HCT116 (cell line): ENCODE results near the gene LRRFIP1. TPM values are rescaled to one million over a fixed set of nuclear protein-coding genes. Genes with fewer than 3 reads are reported as not detected.

Source experiments
- ATAC-seq: fragments of 200-7000 bp; cut with Tn5 transposase; 2 replicates; pipeline ENCODE4 v1.9.1; 2020; ENCODE audit warnings: mild to moderate bottlenecking, moderate library complexity
- BruUV-seq: library from RNA; stranded (reverse); fragments of 400-500 nt; replicated peaks from 2 replicates; lab custom pipeline; 2021; lab: Mats Ljungman, UMichigan
- CTCF ChIA-PET: fragments of 300-600 bp; sonication (Branson Sonifier 250); formaldehyde crosslinking; loops from one replicate; lab custom pipeline; 2021; ENCODE audit warnings: antibody characterized with exemption; lab: Charles Lee
- POLR2A ChIA-PET: fragments of 300-600, 350-600 bp; sonication (Branson Sonifier 250); formaldehyde crosslinking; loops from one replicate; lab custom pipeline; 2021; ENCODE audit warnings: antibody characterized with exemption; lab: Charles Lee
- RAD21 ChIA-PET, 2 experiments: fragments of 300-600 bp; sonication (Branson Sonifier 250); formaldehyde crosslinking; loops; one replicate each; lab custom pipeline; 2023; ENCODE audit warnings: low total read pairs in 2 of 2; ENCODE audit not compliant: uncharacterized antibody in 2 of 2, unreplicated experiment in 2 of 2, low non-redundant PET in 1 of 2; lab: Charles Lee
- DNase-seq: peaks from one replicate; pipeline ENCODE4 v3.0.0-alpha.2; 2010; ENCODE audit warnings: low read depth, low spot score
- H2AFZ ChIP-seq: fragments of 200-600 bp; shearing (Covaris generic), sonication (generic); 2 replicates; pipeline ENCODE4 v1.6.1; 2017; ENCODE audit warnings: low read depth, mixed run types, mixed read lengths, antibody characterized with exemption, low read length; ENCODE audit not compliant: poor library complexity, severe bottlenecking
- H3K27ac ChIP-seq: 2 replicates; pipeline ENCODE4 v1.5.1; 2012; ENCODE audit warnings: low read depth, low read length
- H3K27me3 ChIP-seq: fragments of 200-600 bp; sonication (generic); 2 replicates; pipeline ENCODE4 v1.6.1; 2016; ENCODE audit warnings: mixed run types, low read length, mixed read lengths; ENCODE audit not compliant: insufficient read depth
- H3K36me3 ChIP-seq, 2 experiments: fragments of 200-500 bp in 1 of 2; fragments of 200-600 bp in 1 of 2; sonication (Bioruptor generic) in 1 of 2; sonication (generic) in 1 of 2; 2 replicates each; pipeline versions ENCODE4 v1.5.1 to v1.6.1; 2014 to 2016; ENCODE audit warnings: low read length in 2 of 2, inconsistent platforms in 1 of 2, mixed read lengths in 1 of 2, mixed run types in 1 of 2; ENCODE audit not compliant: insufficient read depth in 2 of 2, control insufficient read depth in 1 of 2
- H3K4me1 ChIP-seq, 2 experiments: fragments of 200-600 bp in 1 of 2; sonication (generic) in 1 of 2; 2 replicates each; pipeline versions ENCODE4 v1.5.1 to v1.6.1; 2012 to 2017; ENCODE audit warnings: low read length in 2 of 2, inconsistent platforms in 1 of 2, mild to moderate bottlenecking in 1 of 2, mixed read lengths in 1 of 2, mixed run types in 1 of 2, moderate library complexity in 1 of 2; ENCODE audit not compliant: insufficient read depth in 2 of 2, control insufficient read depth in 1 of 2
- H3K4me2 ChIP-seq: fragments of 200-600 bp; sonication (generic); 2 replicates; pipeline ENCODE4 v1.6.1; 2017; ENCODE audit warnings: mixed run types, low read length, mixed read lengths
- H3K4me3 ChIP-seq, 2 experiments: fragments of 200-600 bp in 1 of 2; sonication (generic) in 1 of 2; replicated peaks in 1 of 2; 2 replicates each; pipeline ENCODE4 v1.5.1; 2011 to 2016; ENCODE audit warnings: low read length in 2 of 2, control low read depth in 1 of 2, low read depth in 1 of 2, mild to moderate bottlenecking in 1 of 2, mixed read lengths in 1 of 2, mixed run types in 1 of 2
- H3K79me2 ChIP-seq: fragments of 200-600 bp; sonication (generic); 2 replicates; pipeline ENCODE4 v1.6.1; 2017; ENCODE audit warnings: mild to moderate bottlenecking, mixed run types, low read length, moderate library complexity, mixed read lengths; ENCODE audit not compliant: insufficient read depth
- H3K9ac ChIP-seq: fragments of 200-600 bp; sonication (generic); 2 replicates; pipeline ENCODE4 v1.6.1; 2016; ENCODE audit warnings: low read length, mixed read lengths
- H3K9me2 ChIP-seq: fragments of 200-600 bp; sonication (generic), shearing (Covaris generic); 2 replicates; pipeline ENCODE4 v1.6.1; 2017; ENCODE audit warnings: mixed run types, mild to moderate bottlenecking, moderate library complexity; ENCODE audit not compliant: insufficient read depth
- H3K9me3 ChIP-seq, 2 experiments: fragments of 200-500 bp in 1 of 2; fragments of 200-600 bp in 1 of 2; sonication (Bioruptor generic) in 1 of 2; sonication (generic) in 1 of 2; 2 replicates each; pipeline ENCODE4 v1.6.1; 2014 to 2017; ENCODE audit warnings: low read length in 2 of 2, mixed read lengths in 2 of 2, inconsistent platforms in 1 of 2, low read depth in 1 of 2, mild to moderate bottlenecking in 1 of 2, mixed run types in 1 of 2, moderate library complexity in 1 of 2; ENCODE audit not compliant: control insufficient read depth in 1 of 2, insufficient read depth in 1 of 2
- H4K20me1 ChIP-seq: fragments of 200-600 bp; sonication (generic), shearing (Covaris generic); 2 replicates; pipeline ENCODE4 v1.6.1; 2017; ENCODE audit warnings: mixed run types, mild to moderate bottlenecking, moderate library complexity; ENCODE audit not compliant: insufficient read depth
- CEBPB ChIP-seq: IDR thresholded peaks from 2 replicates; pipeline ENCODE4 v1.6.1; 2012; ENCODE audit warnings: low read depth
- EGR1 ChIP-seq: IDR thresholded peaks from 2 replicates; pipeline ENCODE4 v1.6.1; 2012; ENCODE audit warnings: low read depth
- ELF1 ChIP-seq: IDR thresholded peaks from 2 replicates; pipeline ENCODE4 v1.6.1; 2012; ENCODE audit warnings: low read depth, borderline replicate concordance
- FOSL1 ChIP-seq: IDR thresholded peaks from 2 replicates; pipeline ENCODE4 v1.6.1; 2012; ENCODE audit warnings: low read depth
- RAD21 ChIP-seq: IDR thresholded peaks from 2 replicates; pipeline ENCODE4 v1.6.1; 2012; ENCODE audit warnings: low read depth, mild to moderate bottlenecking
- SP1 ChIP-seq: IDR thresholded peaks from 2 replicates; pipeline ENCODE4 v1.6.1; 2012; ENCODE audit warnings: low read depth
- TCF7L2 ChIP-seq: IDR thresholded peaks from 2 replicates; pipeline ENCODE4 v1.7.0; 2011; ENCODE audit warnings: borderline replicate concordance, inconsistent platforms; ENCODE audit not compliant: insufficient read depth, insufficient read length; ENCODE audit errors: extremely low read depth
- YY1 ChIP-seq: IDR thresholded peaks from 2 replicates; pipeline ENCODE4 v1.6.1; 2011; ENCODE audit warnings: low read length, low read depth, moderate library complexity, mild to moderate bottlenecking; ENCODE audit not compliant: insufficient replicate concordance; ENCODE audit errors: extremely low read depth
- ZBTB33 ChIP-seq: IDR thresholded peaks from 2 replicates; pipeline ENCODE4 v1.6.1; 2011; ENCODE audit warnings: mild to moderate bottlenecking, low read length, moderate library complexity; ENCODE audit not compliant: insufficient replicate concordance; ENCODE audit errors: extremely low read depth
- ZFX ChIP-seq: fragments of 450-650 bp; IDR thresholded peaks from 2 replicates; pipeline ENCODE4 v1.6.1; 2017
- ZNF274 ChIP-seq: fragments of 200-500 bp; sonication (Bioruptor generic); IDR thresholded peaks from 2 replicates; pipeline ENCODE4 v1.6.1; 2014; ENCODE audit warnings: mild to moderate bottlenecking, low read depth, low read length, inconsistent platforms
- intact Hi-C: fragments of 100-400 bp; cut with micrococcal nuclease; formaldehyde crosslinking; loops from 2 replicates; pipeline ENCODE4 v1.10.0; 2022
- total RNA-seq: library from RNA; stranded (reverse); gene quantifications from one replicate; pipeline ENCODE4 v1.2.1, GENCODE V29; 2021; ENCODE audit not compliant: unreplicated experiment
- TF ChIP-seq, protein P1 (sequence below), 3 experiments: fragments of 200-600 bp in 1 of 3; sonication (generic) in 1 of 3; IDR thresholded peaks in 2 of 3; conservative IDR thresholded peaks in 1 of 3; 2 replicates each; pipeline ENCODE4 v1.5.1; 2012 to 2017; ENCODE audit warnings: low read depth in 2 of 3, low read length in 2 of 3, antibody characterized with exemption in 1 of 3, borderline replicate concordance in 1 of 3, control low read depth in 1 of 3, mild to moderate bottlenecking in 1 of 3, mixed read lengths in 1 of 3, mixed run types in 1 of 3, moderate library complexity in 1 of 3; ENCODE audit not compliant: insufficient read depth in 1 of 3
- TF ChIP-seq, protein P2 (sequence below): IDR thresholded peaks from 2 replicates; pipeline ENCODE4 v1.6.1; 2012
- TF ChIP-seq, protein P3 (sequence below): IDR thresholded peaks from 2 replicates; pipeline ENCODE4 v1.6.1; 2012

Gene LRRFIP1
- total RNA-seq, 1 experiment from 2014 or later, result 76.9 TPM

DNA sequence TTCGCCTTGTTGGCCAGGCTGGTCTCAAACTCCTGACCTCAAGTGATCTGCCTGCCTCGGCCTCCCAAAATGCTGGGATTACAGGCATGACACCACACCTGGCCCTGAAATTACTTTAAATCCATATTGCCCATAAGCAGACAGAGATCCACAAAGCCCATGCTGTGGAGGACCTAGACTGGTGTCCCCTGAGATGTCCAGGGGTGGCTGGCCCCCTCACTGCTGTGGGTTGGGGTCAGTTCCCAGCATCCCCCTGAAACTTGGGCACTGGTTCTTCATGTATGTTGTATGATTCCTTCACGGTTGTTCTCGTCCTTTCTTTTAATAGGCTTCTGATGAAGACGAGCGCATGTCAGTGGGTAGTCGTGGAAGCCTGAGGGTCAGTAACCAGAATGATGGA is 93.1 kb downstream of the LRRFIP1 start:
- no peak for DNase-seq
- no peak for ATAC-seq
- no peak overlapping the region for H2AFZ ChIP-seq
- ChIA-PET POLR2A (no interaction called here), CTCF (no interaction called here), RAD21 (no interaction called here)
- BruUV-seq, result no TSS peak
- no peaks in the 10 kb centered on the region for H3K27me3 ChIP-seq
- no peak overlapping the region for H3K4me3 ChIP-seq
- H3K9me2 ChIP-seq, result no peaks in the 10 kb centered on the region
- H3K27ac ChIP-seq, result no peak overlapping the region
- H4K20me1 ChIP-seq, result peaks cover 9% of the 10 kb centered on the region; the same call in 1 of the 2 replicates
- intact Hi-C loops, result no loop called here
- H3K9ac ChIP-seq, result no peak overlapping the region
- H3K9me3 ChIP-seq, result no peaks in the 10 kb centered on the region
- TF ChIP-seq, protein P1, sequence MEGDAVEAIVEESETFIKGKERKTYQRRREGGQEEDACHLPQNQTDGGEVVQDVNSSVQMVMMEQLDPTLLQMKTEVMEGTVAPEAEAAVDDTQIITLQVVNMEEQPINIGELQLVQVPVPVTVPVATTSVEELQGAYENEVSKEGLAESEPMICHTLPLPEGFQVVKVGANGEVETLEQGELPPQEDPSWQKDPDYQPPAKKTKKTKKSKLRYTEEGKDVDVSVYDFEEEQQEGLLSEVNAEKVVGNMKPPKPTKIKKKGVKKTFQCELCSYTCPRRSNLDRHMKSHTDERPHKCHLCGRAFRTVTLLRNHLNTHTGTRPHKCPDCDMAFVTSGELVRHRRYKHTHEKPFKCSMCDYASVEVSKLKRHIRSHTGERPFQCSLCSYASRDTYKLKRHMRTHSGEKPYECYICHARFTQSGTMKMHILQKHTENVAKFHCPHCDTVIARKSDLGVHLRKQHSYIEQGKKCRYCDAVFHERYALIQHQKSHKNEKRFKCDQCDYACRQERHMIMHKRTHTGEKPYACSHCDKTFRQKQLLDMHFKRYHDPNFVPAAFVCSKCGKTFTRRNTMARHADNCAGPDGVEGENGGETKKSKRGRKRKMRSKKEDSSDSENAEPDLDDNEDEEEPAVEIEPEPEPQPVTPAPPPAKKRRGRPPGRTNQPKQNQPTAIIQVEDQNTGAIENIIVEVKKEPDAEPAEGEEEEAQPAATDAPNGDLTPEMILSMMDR (IDR thresholded peaks at IDR 0.05 in 2 of 3, conservative IDR thresholded peaks at IDR 0.05 in 1 of 3; ENCODE audit: borderline replicate concordance in 1 of 3, insufficient read depth in 1 of 3, low read depth in 2 of 3, low read length in 2 of 3), result no peak
- no peak for TF ChIP-seq ZFX
- TF ChIP-seq CEBPB, result no peak
- TF ChIP-seq, protein P2, sequence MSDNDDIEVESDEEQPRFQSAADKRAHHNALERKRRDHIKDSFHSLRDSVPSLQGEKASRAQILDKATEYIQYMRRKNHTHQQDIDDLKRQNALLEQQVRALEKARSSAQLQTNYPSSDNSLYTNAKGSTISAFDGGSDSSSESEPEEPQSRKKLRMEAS, result no peak
- no peak for TF ChIP-seq ELF1
- no peak for TF ChIP-seq EGR1
- no peak for TF ChIP-seq SP1
- no peak for TF ChIP-seq YY1
- no peak for TF ChIP-seq FOSL1
- no peak for TF ChIP-seq RAD21
- no peak for TF ChIP-seq ZNF274
- no peak for TF ChIP-seq ZBTB33
- TF ChIP-seq, protein P3, sequence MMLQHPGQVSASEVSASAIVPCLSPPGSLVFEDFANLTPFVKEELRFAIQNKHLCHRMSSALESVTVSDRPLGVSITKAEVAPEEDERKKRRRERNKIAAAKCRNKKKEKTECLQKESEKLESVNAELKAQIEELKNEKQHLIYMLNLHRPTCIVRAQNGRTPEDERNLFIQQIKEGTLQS, result no peak
- no peak for TF ChIP-seq TCF7L2
- TF ChIP-seq, all 23 proteins: peak for 0
- H3K4me1 ChIP-seq, result peaks cover 6 to 18% of the 10 kb centered on the region in 2 experiments; a peak in 3 of 4 replicates
- H3K4me2 ChIP-seq, result no peak overlapping the region
- peaks cover 0 to 3% of the 10 kb centered on the region in 2 experiments; a peak in 1 of 4 replicates for H3K36me3 ChIP-seq
- H3K79me2 ChIP-seq, result peaks cover 78% of the 10 kb centered on the region
